ENCODE results near the gene ZNF217. TPM values are rescaled to one million over a fixed set of nuclear protein-coding genes. Genes with fewer than 3 reads are reported as not detected.
"Not testable (repeated sequence)": the region's sequence is repeated elsewhere in the genome, so short reads cannot be mapped to it uniquely, and the experiment has no call there.

ZNF217 gene
- total RNA-seq, 6 experiments from 2014 or later = 11.3 to 27.1 (median 15.8) TPM

DNA sequence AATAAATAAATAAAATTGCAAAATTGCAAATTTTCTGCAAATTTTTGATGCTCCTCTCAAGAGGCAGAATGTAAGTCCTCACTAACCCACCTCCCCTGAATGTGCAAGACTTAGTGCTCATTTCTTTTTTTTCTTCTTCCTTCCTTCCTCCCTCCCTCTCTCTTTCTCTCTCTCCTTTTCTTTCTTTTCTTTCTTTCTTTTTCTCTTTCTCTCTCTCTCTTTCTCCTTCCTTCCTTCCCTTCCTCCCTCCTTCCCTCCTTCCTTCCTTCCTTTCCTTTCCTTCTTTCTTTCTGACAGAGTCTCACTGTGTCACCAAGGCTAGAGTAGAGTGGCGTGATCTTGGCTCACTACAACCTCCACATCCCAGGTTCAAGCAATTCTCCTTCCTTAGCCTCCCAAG lies 60.1 kb downstream of the ZNF217 start:
- TF ChIP-seq POLR2A (IDR thresholded peaks at IDR 0.05) = no peak
- TF ChIP-seq, protein P1, sequence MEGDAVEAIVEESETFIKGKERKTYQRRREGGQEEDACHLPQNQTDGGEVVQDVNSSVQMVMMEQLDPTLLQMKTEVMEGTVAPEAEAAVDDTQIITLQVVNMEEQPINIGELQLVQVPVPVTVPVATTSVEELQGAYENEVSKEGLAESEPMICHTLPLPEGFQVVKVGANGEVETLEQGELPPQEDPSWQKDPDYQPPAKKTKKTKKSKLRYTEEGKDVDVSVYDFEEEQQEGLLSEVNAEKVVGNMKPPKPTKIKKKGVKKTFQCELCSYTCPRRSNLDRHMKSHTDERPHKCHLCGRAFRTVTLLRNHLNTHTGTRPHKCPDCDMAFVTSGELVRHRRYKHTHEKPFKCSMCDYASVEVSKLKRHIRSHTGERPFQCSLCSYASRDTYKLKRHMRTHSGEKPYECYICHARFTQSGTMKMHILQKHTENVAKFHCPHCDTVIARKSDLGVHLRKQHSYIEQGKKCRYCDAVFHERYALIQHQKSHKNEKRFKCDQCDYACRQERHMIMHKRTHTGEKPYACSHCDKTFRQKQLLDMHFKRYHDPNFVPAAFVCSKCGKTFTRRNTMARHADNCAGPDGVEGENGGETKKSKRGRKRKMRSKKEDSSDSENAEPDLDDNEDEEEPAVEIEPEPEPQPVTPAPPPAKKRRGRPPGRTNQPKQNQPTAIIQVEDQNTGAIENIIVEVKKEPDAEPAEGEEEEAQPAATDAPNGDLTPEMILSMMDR (IDR thresholded peaks at IDR 0.05) = no peak
- DNase-seq (no peak), ATAC-seq (no peak)
- no peaks in the 10 kb centered on the region for H3K9me3 ChIP-seq
- intact Hi-C loops (cut with DNase I) = no loop called here
- no peaks in the 10 kb centered on the region for H3K4me1 ChIP-seq
- no peak overlapping the region for H3K4me3 ChIP-seq
- no peaks in the 10 kb centered on the region for H3K27me3 ChIP-seq
- H3K27ac ChIP-seq = no peak overlapping the region
- H3K36me3 ChIP-seq = no peaks in the 10 kb centered on the region
- WGBS (ENCODE audit: insufficient coverage, low coverage, low lambda C conversion rate, missing lambda C conversion rate) = 73% methylated on average over 1 of the region's 1 CpG

DNA sequence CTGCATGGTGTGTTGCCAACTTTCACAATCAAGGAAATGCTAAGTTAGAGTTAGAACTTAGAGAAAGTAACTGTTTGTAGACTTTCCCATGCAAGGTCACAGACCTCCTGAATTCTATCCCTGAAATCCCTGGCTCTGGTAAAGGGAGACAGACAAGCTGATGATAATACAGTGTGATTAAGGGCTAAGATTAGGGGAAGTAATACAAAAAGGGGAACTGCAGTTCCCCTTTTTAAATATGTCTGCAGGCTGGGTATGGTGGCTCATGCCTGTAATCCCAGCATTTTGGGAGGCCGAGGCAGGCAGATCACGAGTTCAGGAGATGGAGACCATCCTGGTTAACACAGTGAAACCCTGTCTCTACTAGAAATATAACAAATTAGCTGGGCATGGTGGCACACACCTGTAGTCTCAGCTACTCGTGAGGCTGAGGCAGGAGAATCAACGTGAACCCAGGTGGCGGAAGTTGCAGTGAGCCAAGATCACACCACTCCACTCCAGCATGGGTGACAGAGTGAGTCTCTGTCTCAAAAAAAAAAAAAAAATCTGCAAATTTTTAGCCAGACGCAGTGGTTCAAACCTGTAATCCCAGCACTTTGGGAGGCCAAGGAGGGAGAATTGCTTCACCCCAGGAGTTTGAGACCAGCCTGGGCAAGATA lies 60.9 kb downstream of the ZNF217 start:
- H3K27ac ChIP-seq; H3K27me3 ChIP-seq; intact Hi-C loops (cut with DNase I); H3K36me3 ChIP-seq; DNase-seq; H3K9me3 ChIP-seq; H3K4me1 ChIP-seq; H3K4me3 ChIP-seq: not testable (repeated sequence)
- ATAC-seq = peak in 1 of 4 donors; percentile 26
- WGBS (ENCODE audit: insufficient coverage, low coverage, low lambda C conversion rate, missing lambda C conversion rate) = 67% methylated on average over 6 of the region's 6 CpGs

DNA sequence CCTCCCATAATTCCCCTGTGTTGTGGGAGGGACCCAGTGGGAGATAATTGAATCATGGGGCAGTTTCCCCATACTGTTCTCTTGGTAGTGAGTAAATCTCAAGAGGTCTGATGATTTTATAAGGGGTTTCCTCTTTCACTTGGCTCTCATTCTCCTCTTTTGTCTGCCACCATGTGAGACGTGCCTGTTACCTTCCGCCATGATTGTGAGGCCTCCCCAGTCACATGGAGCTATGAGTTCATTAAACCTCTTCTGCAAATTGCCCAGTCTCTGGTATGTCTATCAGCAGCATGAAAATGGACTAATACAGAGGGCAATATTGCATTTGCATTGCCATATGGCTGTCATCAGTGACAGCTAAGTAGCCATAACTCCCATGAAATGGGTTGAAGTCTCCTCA lies 63.2 kb downstream of the ZNF217 start:
- no peaks in the 10 kb centered on the region for H3K36me3 ChIP-seq
- TF ChIP-seq POLR2A (IDR thresholded peaks at IDR 0.05) = no peak
- TF ChIP-seq, protein P1 (IDR thresholded peaks at IDR 0.05) = no peak
- no peak overlapping the region for H3K4me3 ChIP-seq
- ATAC-seq (no peak), DNase-seq (no peak)
- H3K4me1 ChIP-seq = no peaks in the 10 kb centered on the region
- no peaks in the 10 kb centered on the region for H3K9me3 ChIP-seq
- WGBS (ENCODE audit: insufficient coverage, low coverage, low lambda C conversion rate, missing lambda C conversion rate) = 57% methylated on average over 1 of the region's 2 CpGs
- intact Hi-C loops (cut with DNase I) = no loop called here
- no peaks in the 10 kb centered on the region for H3K27me3 ChIP-seq
- no peak overlapping the region for H3K27ac ChIP-seq

DNA sequence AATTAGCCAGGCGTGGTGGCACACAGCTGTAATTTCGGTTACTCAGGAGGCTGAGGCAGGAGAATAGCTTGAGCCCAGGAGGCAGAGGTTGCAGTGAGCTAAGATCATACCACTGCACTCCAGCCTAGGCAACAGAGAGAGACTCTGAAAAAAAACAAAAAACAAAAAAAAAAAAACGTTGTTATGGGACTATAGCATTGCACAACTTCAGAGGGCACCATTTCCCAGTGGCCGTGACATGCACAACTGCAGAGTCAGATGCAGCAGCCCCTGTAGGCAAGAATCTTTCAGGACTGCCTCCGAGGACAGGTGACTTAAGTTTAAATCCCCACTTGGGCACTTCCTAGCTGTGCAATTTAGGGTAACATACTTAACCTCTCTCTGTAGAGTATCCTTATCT lies 64.0 kb downstream of the ZNF217 start:
- WGBS (ENCODE audit: insufficient coverage, low coverage, low lambda C conversion rate, missing lambda C conversion rate) = 59% methylated on average over 3 of the region's 5 CpGs
- ATAC-seq = no peak
- TF ChIP-seq POLR2A (IDR thresholded peaks at IDR 0.05) = no peak
- TF ChIP-seq, protein P1 (IDR thresholded peaks at IDR 0.05) = no peak

DNA sequence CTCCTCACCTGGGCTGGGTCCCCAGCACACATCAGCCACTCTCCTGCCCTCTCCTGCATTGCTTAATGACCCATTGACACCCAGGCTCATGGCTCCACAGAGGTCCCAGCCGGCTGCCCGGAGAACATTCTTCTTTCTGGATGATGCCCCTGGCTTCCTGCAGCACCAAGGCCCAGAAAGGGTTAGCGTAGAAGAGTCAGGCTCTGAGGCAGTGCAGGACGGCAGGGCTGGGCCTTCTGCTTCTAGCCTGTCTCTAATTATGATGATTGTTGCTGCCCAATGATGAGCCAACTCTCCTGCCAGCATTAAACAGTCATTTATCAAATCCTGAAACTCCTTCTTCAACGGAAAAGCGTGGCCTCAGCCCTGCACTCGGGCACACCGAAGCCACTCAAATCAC lies 66.4 kb downstream of the ZNF217 start:
- no peak overlapping the region for H3K4me3 ChIP-seq
- TF ChIP-seq, protein P1 (IDR thresholded peaks at IDR 0.05) = no peak
- TF ChIP-seq POLR2A (IDR thresholded peaks at IDR 0.05) = no peak
- ATAC-seq = no peak
- intact Hi-C loops (cut with DNase I) = no loop called here
- no peaks in the 10 kb centered on the region for H3K27me3 ChIP-seq
- no peak overlapping the region for H3K27ac ChIP-seq
- WGBS (ENCODE audit: insufficient coverage, low coverage, low lambda C conversion rate, missing lambda C conversion rate) = 47% methylated on average over 2 of the region's 8 CpGs
- H3K9me3 ChIP-seq = no peaks in the 10 kb centered on the region
- no peaks in the 10 kb centered on the region for H3K4me1 ChIP-seq
- no peaks in the 10 kb centered on the region for H3K36me3 ChIP-seq
- DNase-seq = no peak

More for the DNA sequence above, 64.0 kb downstream of the ZNF217 start:
- no peaks in the 10 kb centered on the region for H3K36me3 ChIP-seq
- no peaks in the 10 kb centered on the region for H3K4me1 ChIP-seq
- no peak overlapping the region for H3K4me3 ChIP-seq
- no peaks in the 10 kb centered on the region for H3K9me3 ChIP-seq
- no peaks in the 10 kb centered on the region for H3K27me3 ChIP-seq
- DNase-seq = no peak
- no peak overlapping the region for H3K27ac ChIP-seq
- intact Hi-C loops (cut with DNase I) = no loop called here

All from right lobe of liver (tissue), 6 donors.